ENCODE measurements around the gene ZBTB47.

Gene ZBTB47

GRCh38 chr3:42610976-42611375, 42.5 kb upstream of the ZBTB47 start:
- H3K9ac ChIP-seq (ENCODE audit: low read depth, low read length, poor library complexity, severe bottlenecking) = no peak overlapping the region
- H3F3A ChIP-seq (ENCODE audit: low read depth) = no peaks in the 10 kb centered on the region
- H3K79me2 ChIP-seq (ENCODE audit: insufficient read depth, low read length) = peaks cover 98% of the 10 kb centered on the region
- H3K9me2 ChIP-seq (replicated peaks; ENCODE audit: low read depth, low read length) = no peaks in the 10 kb centered on the region
- no peaks in the 10 kb centered on the region for H3K9me3 ChIP-seq (ENCODE audit: insufficient read depth, low read depth, low read length)
- TF ChIP-seq, protein P1, sequence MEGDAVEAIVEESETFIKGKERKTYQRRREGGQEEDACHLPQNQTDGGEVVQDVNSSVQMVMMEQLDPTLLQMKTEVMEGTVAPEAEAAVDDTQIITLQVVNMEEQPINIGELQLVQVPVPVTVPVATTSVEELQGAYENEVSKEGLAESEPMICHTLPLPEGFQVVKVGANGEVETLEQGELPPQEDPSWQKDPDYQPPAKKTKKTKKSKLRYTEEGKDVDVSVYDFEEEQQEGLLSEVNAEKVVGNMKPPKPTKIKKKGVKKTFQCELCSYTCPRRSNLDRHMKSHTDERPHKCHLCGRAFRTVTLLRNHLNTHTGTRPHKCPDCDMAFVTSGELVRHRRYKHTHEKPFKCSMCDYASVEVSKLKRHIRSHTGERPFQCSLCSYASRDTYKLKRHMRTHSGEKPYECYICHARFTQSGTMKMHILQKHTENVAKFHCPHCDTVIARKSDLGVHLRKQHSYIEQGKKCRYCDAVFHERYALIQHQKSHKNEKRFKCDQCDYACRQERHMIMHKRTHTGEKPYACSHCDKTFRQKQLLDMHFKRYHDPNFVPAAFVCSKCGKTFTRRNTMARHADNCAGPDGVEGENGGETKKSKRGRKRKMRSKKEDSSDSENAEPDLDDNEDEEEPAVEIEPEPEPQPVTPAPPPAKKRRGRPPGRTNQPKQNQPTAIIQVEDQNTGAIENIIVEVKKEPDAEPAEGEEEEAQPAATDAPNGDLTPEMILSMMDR (conservative IDR thresholded peaks at IDR 0.05; ENCODE audit: low read length) = no peak
- TF ChIP-seq EZH2phosphoT487 (IDR thresholded peaks at IDR 0.05; ENCODE audit: borderline replicate concordance) = no peak
- H3K4me2 ChIP-seq (ENCODE audit: low read depth, low read length, poor library complexity, severe bottlenecking) = peak overlapping the region; percentile 52
- no peaks in the 10 kb centered on the region for H3K27me3 ChIP-seq (ENCODE audit: insufficient read depth, low read length, poor library complexity, severe bottlenecking)
- H2AFZ ChIP-seq (ENCODE audit: low read length) = no peak overlapping the region
- peak overlapping the region; percentile 33 for H3K4me3 ChIP-seq (ENCODE audit: low read length, poor library complexity, severe bottlenecking)
- H3K36me3 ChIP-seq (ENCODE audit: insufficient read depth, low read length) = peaks cover 7% of the 10 kb centered on the region; the same call in 1 of the 2 replicates
- H4K20me1 ChIP-seq (ENCODE audit: insufficient read depth, low read length, poor library complexity, severe bottlenecking) = peaks cover 91% of the 10 kb centered on the region
- peaks cover 38% of the 10 kb centered on the region for H3K4me1 ChIP-seq (ENCODE audit: insufficient read depth, low read length, poor library complexity, severe bottlenecking)

DNA sequence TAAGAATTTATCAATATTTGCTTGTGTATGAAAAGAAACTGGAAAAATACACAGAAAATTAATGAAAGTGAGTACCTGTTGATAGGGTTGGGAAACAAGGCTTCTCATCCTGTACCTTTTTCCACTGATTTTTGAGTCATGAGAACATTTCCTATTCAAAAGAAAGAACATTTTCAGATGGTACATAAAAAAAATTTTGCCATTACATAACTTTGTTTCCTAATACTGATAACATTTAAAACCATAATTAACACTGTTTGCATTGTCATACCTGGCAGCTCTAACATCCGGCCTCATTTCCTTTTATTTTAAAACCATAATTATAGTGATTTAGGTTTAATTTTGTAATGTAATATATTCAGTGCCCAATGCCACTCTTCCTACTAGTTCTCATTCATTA, 41.3 kb upstream of the ZBTB47 start:
- H3K9me2 ChIP-seq (replicated peaks; ENCODE audit: low read depth, low read length) = no peaks in the 10 kb centered on the region
- no peak overlapping the region for H2AFZ ChIP-seq (ENCODE audit: low read length)
- TF ChIP-seq EZH2phosphoT487 (IDR thresholded peaks at IDR 0.05; ENCODE audit: borderline replicate concordance) = no peak
- TF ChIP-seq, protein P1 (conservative IDR thresholded peaks at IDR 0.05; ENCODE audit: low read length) = no peak
- H3K9ac ChIP-seq (ENCODE audit: low read depth, low read length, poor library complexity, severe bottlenecking) = no peak overlapping the region
- H4K20me1 ChIP-seq (ENCODE audit: insufficient read depth, low read length, poor library complexity, severe bottlenecking) = peaks cover 92% of the 10 kb centered on the region
- peaks cover 31% of the 10 kb centered on the region for H3K4me1 ChIP-seq (ENCODE audit: insufficient read depth, low read length, poor library complexity, severe bottlenecking)
- peaks cover 98% of the 10 kb centered on the region for H3K79me2 ChIP-seq (ENCODE audit: insufficient read depth, low read length)
- H3K4me3 ChIP-seq (ENCODE audit: low read length, poor library complexity, severe bottlenecking) = no peak overlapping the region
- no peaks in the 10 kb centered on the region for H3F3A ChIP-seq (ENCODE audit: low read depth)
- no peaks in the 10 kb centered on the region for H3K9me3 ChIP-seq (ENCODE audit: insufficient read depth, low read depth, low read length)
- H3K4me2 ChIP-seq (ENCODE audit: low read depth, low read length, poor library complexity, severe bottlenecking) = no peak overlapping the region
- peaks cover 7% of the 10 kb centered on the region; the same call in 1 of the 2 replicates for H3K36me3 ChIP-seq (ENCODE audit: insufficient read depth, low read length)
- no peaks in the 10 kb centered on the region for H3K27me3 ChIP-seq (ENCODE audit: insufficient read depth, low read length, poor library complexity, severe bottlenecking)

DNA sequence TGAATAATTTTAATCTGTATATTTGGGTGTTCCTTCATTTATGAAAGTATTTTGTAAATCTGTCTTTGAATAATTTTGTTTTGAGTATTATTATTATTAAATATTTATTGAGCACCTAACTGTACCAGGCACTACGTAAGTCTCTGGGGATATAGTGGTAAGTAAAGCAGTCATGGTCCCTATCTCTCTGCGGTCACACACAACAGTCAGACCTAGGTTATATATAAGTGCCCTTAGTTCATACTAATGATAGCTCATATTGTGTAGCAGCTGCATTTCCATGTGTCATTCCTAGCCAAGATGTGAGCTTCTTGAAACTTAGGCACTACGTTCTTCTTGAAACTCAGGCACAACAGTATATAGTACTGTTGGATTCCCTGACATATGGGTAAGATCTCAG, 40.6 kb upstream of the ZBTB47 start:
- TF ChIP-seq, protein P1 (conservative IDR thresholded peaks at IDR 0.05; ENCODE audit: low read length) = no peak
- no peak for TF ChIP-seq EZH2phosphoT487 (IDR thresholded peaks at IDR 0.05; ENCODE audit: borderline replicate concordance)
- no peak overlapping the region for H3K4me2 ChIP-seq (ENCODE audit: low read depth, low read length, poor library complexity, severe bottlenecking)
- no peaks in the 10 kb centered on the region for H3K9me3 ChIP-seq (ENCODE audit: insufficient read depth, low read depth, low read length)
- no peak overlapping the region for H3K9ac ChIP-seq (ENCODE audit: low read depth, low read length, poor library complexity, severe bottlenecking)
- H3K9me2 ChIP-seq (replicated peaks; ENCODE audit: low read depth, low read length) = no peaks in the 10 kb centered on the region
- H3F3A ChIP-seq (ENCODE audit: low read depth) = no peaks in the 10 kb centered on the region
- H3K4me3 ChIP-seq (ENCODE audit: low read length, poor library complexity, severe bottlenecking) = no peak overlapping the region
- no peaks in the 10 kb centered on the region for H3K27me3 ChIP-seq (ENCODE audit: insufficient read depth, low read length, poor library complexity, severe bottlenecking)
- H2AFZ ChIP-seq (ENCODE audit: low read length) = no peak overlapping the region
- H4K20me1 ChIP-seq (ENCODE audit: insufficient read depth, low read length, poor library complexity, severe bottlenecking) = peaks cover 90% of the 10 kb centered on the region
- H3K36me3 ChIP-seq (ENCODE audit: insufficient read depth, low read length) = peaks cover 12% of the 10 kb centered on the region; the same call in 1 of the 2 replicates
- peaks cover 97% of the 10 kb centered on the region for H3K79me2 ChIP-seq (ENCODE audit: insufficient read depth, low read length)
- peaks cover 31% of the 10 kb centered on the region for H3K4me1 ChIP-seq (ENCODE audit: insufficient read depth, low read length, poor library complexity, severe bottlenecking)

Measured in Loucy (cell line).